Muscle layer of colon (tissue), 2 donors: ENCODE results near the gene ACTR1A.

Experiments used
- H3K27ac ChIP-seq: one replicate; pipeline ENCODE4 v1.7.0; 2013; ENCODE audit warnings: low read depth, mild to moderate bottlenecking, low read length, moderate library complexity
- H3K27me3 ChIP-seq, 2 donors: one replicate each; pipeline ENCODE4 v1.7.0; 2013; ENCODE audit warnings: low read length in 2 of 2, mild to moderate bottlenecking in 2 of 2; ENCODE audit not compliant: insufficient read depth in 2 of 2, control insufficient read depth in 1 of 2
- H3K36me3 ChIP-seq: one replicate; pipeline ENCODE4 v1.7.0; 2013; ENCODE audit warnings: mild to moderate bottlenecking, low read length; ENCODE audit not compliant: insufficient read depth
- H3K4me1 ChIP-seq: one replicate; pipeline ENCODE4 v1.7.0; 2013; ENCODE audit warnings: mild to moderate bottlenecking, low read length; ENCODE audit not compliant: insufficient read depth
- H3K4me3 ChIP-seq, 2 donors: one replicate each; pipeline ENCODE4 v1.7.0; 2013; ENCODE audit warnings: low read length in 2 of 2, low read depth in 1 of 2, mild to moderate bottlenecking in 1 of 2, moderate library complexity in 1 of 2
- H3K9ac ChIP-seq: one replicate; pipeline ENCODE4 v1.7.0; 2013; ENCODE audit warnings: low read length
- H3K9me3 ChIP-seq: one replicate; pipeline ENCODE4 v1.7.0; 2013; ENCODE audit warnings: mild to moderate bottlenecking, low read length
- donor health status: abdominal sarcoma.
- donor health status: Adenocarcinoma of cecum.

ACTR1A gene

GRCh38 chr10:102476466-102477141 is 25.9 kb downstream of the ACTR1A start:
- peaks cover 35% of the 10 kb centered on the region for H3K36me3 ChIP-seq
- H3K4me1 ChIP-seq = no peaks in the 10 kb centered on the region
- no peak overlapping the region for H3K9ac ChIP-seq
- H3K4me3 ChIP-seq = no peak overlapping the region
- H3K27me3 ChIP-seq = no peaks in the 10 kb centered on the region
- H3K27ac ChIP-seq = no peak overlapping the region
- H3K9me3 ChIP-seq = no peaks in the 10 kb centered on the region

GRCh38 chr10:102475451-102476040 is 27.0 kb downstream of the ACTR1A start:
- Histone ChIP-seq H3K27me3 (no peaks in the 10 kb centered on the region), H3K9ac (no peak overlapping the region), H3K4me1 (no peaks in the 10 kb centered on the region), H3K36me3 (peaks cover 24% of the 10 kb centered on the region), H3K27ac (no peak overlapping the region), H3K4me3 (no peak overlapping the region), H3K9me3 (no peaks in the 10 kb centered on the region)

- Histone ChIP-seq H3K27me3 (no peaks in the 10 kb centered on the region), H3K4me3 (no peak overlapping the region), H3K9ac (no peak overlapping the region), H3K27ac (no peak overlapping the region), H3K4me1 (no peaks in the 10 kb centered on the region), H3K36me3 (peaks cover 8% of the 10 kb centered on the region), H3K9me3 (no peaks in the 10 kb centered on the region)
Observed at GRCh38 chr10:102473445-102474331, 28.8 kb downstream of the ACTR1A start.

- no peak overlapping the region for H3K4me3 ChIP-seq
- H3K9ac ChIP-seq = no peak overlapping the region
- H3K36me3 ChIP-seq = peaks cover 8% of the 10 kb centered on the region
- H3K4me1 ChIP-seq = no peaks in the 10 kb centered on the region
- no peak overlapping the region for H3K27ac ChIP-seq
- no peaks in the 10 kb centered on the region for H3K9me3 ChIP-seq
- no peaks in the 10 kb centered on the region for H3K27me3 ChIP-seq
Observed at GRCh38 chr10:102470579-102471546, 31.6 kb downstream of the ACTR1A start.

- no peaks in the 10 kb centered on the region for H3K9me3 ChIP-seq
- no peak overlapping the region for H3K4me3 ChIP-seq
- H3K27me3 ChIP-seq = no peaks in the 10 kb centered on the region
- H3K36me3 ChIP-seq = peaks cover 2% of the 10 kb centered on the region
- no peak overlapping the region for H3K27ac ChIP-seq
- no peak overlapping the region for H3K9ac ChIP-seq
- H3K4me1 ChIP-seq = no peaks in the 10 kb centered on the region
Observed at GRCh38 chr10:102468683-102469082, 33.8 kb downstream of the ACTR1A start.

GRCh38 chr10:102467971-102468438 is 34.5 kb downstream of the ACTR1A start:
- no peaks in the 10 kb centered on the region for H3K9me3 ChIP-seq
- H3K27ac ChIP-seq = no peak overlapping the region
- H3K27me3 ChIP-seq = no peaks in the 10 kb centered on the region
- H3K4me3 ChIP-seq = no peak overlapping the region
- no peak overlapping the region for H3K9ac ChIP-seq
- H3K4me1 ChIP-seq = no peaks in the 10 kb centered on the region
- no peaks in the 10 kb centered on the region for H3K36me3 ChIP-seq

GRCh38 chr10:102467318-102467717 is 35.2 kb downstream of the ACTR1A start:
- no peak overlapping the region for H3K27ac ChIP-seq
- no peaks in the 10 kb centered on the region for H3K9me3 ChIP-seq
- no peak overlapping the region for H3K9ac ChIP-seq
- no peak overlapping the region for H3K4me3 ChIP-seq
- no peaks in the 10 kb centered on the region for H3K36me3 ChIP-seq
- H3K4me1 ChIP-seq = no peaks in the 10 kb centered on the region
- H3K27me3 ChIP-seq = no peaks in the 10 kb centered on the region

- H3K4me3 ChIP-seq = no peak overlapping the region
- peaks cover 0 to 4% of the 10 kb centered on the region in 2 donors for H3K27me3 ChIP-seq
- H3K27ac ChIP-seq = no peak overlapping the region
- no peak overlapping the region for H3K9ac ChIP-seq
- H3K36me3 ChIP-seq = no peaks in the 10 kb centered on the region
- H3K9me3 ChIP-seq = no peaks in the 10 kb centered on the region
- peaks cover 14% of the 10 kb centered on the region for H3K4me1 ChIP-seq
Observed at GRCh38 chr10:102465466-102465865, 37.0 kb downstream of the ACTR1A start.

GRCh38 chr10:102463983-102464382 is 38.5 kb downstream of the ACTR1A start:
- Histone ChIP-seq H3K4me3 (no peak overlapping the region), H3K36me3 (no peaks in the 10 kb centered on the region), H3K9me3 (no peaks in the 10 kb centered on the region), H3K27me3 (peaks cover 0 to 4% of the 10 kb centered on the region in 2 donors), H3K4me1 (peaks cover 15% of the 10 kb centered on the region), H3K9ac (no peak overlapping the region), H3K27ac (no peak overlapping the region)

GRCh38 chr10:102462512-102463054 is 39.9 kb downstream of the ACTR1A start:
- H3K4me3 ChIP-seq = no peak overlapping the region
- H3K27me3 ChIP-seq = peaks cover 0 to 4% of the 10 kb centered on the region in 2 donors
- no peaks in the 10 kb centered on the region for H3K36me3 ChIP-seq
- no peak overlapping the region for H3K9ac ChIP-seq
- peaks cover 15% of the 10 kb centered on the region for H3K4me1 ChIP-seq
- no peaks in the 10 kb centered on the region for H3K9me3 ChIP-seq
- no peak overlapping the region for H3K27ac ChIP-seq
